Ishikawa (cell line): ENCODE data around the gene SRD5A1.

Experiments
- CEBPB ChIP-seq: IDR thresholded peaks from 2 replicates; pipeline ENCODE4 v1.6.1; 2012
- CREB1 ChIP-seq: IDR thresholded peaks from 2 replicates; pipeline ENCODE4 v1.6.1; 2012; ENCODE audit warnings: low read depth
- EGR1 ChIP-seq: IDR thresholded peaks from 2 replicates; pipeline ENCODE4 v1.6.1; 2012
- EP300 ChIP-seq: IDR thresholded peaks from 2 replicates; pipeline ENCODE4 v1.6.1; 2012; ENCODE audit warnings: borderline replicate concordance
- FOXM1 ChIP-seq: IDR thresholded peaks from 2 replicates; pipeline ENCODE4 v1.6.1; 2012; ENCODE audit warnings: low read depth, borderline replicate concordance
- MAX ChIP-seq: IDR thresholded peaks from 2 replicates; pipeline ENCODE4 v1.6.1; 2012
- NFIC ChIP-seq: IDR thresholded peaks from 2 replicates; pipeline ENCODE4 v1.6.1; 2012
- RAD21 ChIP-seq: IDR thresholded peaks from 2 replicates; pipeline ENCODE4 v1.6.1; 2012; ENCODE audit warnings: low read depth
- REST ChIP-seq: IDR thresholded peaks from 2 replicates; pipeline ENCODE4 v1.6.1; 2012; ENCODE audit warnings: low read depth, mild to moderate bottlenecking
- TAF1 ChIP-seq: IDR thresholded peaks from 2 replicates; pipeline ENCODE4 v1.6.1; 2012; ENCODE audit warnings: low read depth, mild to moderate bottlenecking
- TCF12 ChIP-seq: IDR thresholded peaks from 2 replicates; pipeline ENCODE4 v1.6.1; 2012; ENCODE audit warnings: low read depth
- TEAD4 ChIP-seq: IDR thresholded peaks from 2 replicates; pipeline ENCODE4 v1.6.1; 2012
- USF1 ChIP-seq: IDR thresholded peaks from 2 replicates; pipeline ENCODE4 v1.6.1; 2012
- YY1 ChIP-seq: IDR thresholded peaks from 2 replicates; pipeline ENCODE4 v1.6.1; 2012; ENCODE audit warnings: low read depth
- ZBTB7A ChIP-seq: IDR thresholded peaks from 2 replicates; pipeline ENCODE4 v1.6.1; 2012; ENCODE audit warnings: low read depth

Gene SRD5A1

GRCh38 chr5:6596388-6596787 lies 36.9 kb upstream of the SRD5A1 start:
- TF ChIP-seq YY1, result no peak
- no peak for TF ChIP-seq USF1
- TF ChIP-seq ZBTB7A, result no peak
- no peak for TF ChIP-seq TAF1
- no peak for TF ChIP-seq CREB1
- no peak for TF ChIP-seq CEBPB
- TF ChIP-seq TCF12, result no peak

DNA sequence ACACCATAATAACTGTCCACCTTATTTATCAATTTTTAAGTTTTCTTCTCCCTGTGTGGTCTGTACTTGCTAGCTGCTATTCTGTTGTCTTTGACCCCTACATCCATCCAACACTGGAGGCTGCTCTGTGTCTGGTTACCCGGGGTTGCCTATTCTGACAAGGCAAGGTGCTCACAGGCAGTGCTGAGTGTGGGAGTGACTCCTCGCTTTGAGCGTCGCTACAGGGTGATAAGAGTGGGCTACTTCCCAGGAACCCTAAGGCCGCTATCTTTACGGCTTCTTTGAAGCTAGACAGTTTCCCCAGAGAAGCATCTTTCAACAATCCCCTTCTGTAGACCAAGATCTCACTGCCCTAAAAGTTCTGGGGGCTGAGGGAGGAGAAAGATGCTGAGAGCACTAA lies 35.7 kb upstream of the SRD5A1 start:
- TF ChIP-seq NFIC, result no peak
- no peak for TF ChIP-seq EGR1
- TF ChIP-seq FOXM1, result no peak
- TF ChIP-seq TCF12, result no peak
- no peak for TF ChIP-seq CREB1
- no peak for TF ChIP-seq TEAD4
- TF ChIP-seq RAD21, result no peak
- TF ChIP-seq USF1, result no peak
- TF ChIP-seq REST, result no peak
- TF ChIP-seq MAX, result no peak
- no peak for TF ChIP-seq CEBPB
- no peak for TF ChIP-seq EP300
- no peak for TF ChIP-seq TAF1
- TF ChIP-seq YY1, result no peak
- no peak for TF ChIP-seq ZBTB7A

DNA sequence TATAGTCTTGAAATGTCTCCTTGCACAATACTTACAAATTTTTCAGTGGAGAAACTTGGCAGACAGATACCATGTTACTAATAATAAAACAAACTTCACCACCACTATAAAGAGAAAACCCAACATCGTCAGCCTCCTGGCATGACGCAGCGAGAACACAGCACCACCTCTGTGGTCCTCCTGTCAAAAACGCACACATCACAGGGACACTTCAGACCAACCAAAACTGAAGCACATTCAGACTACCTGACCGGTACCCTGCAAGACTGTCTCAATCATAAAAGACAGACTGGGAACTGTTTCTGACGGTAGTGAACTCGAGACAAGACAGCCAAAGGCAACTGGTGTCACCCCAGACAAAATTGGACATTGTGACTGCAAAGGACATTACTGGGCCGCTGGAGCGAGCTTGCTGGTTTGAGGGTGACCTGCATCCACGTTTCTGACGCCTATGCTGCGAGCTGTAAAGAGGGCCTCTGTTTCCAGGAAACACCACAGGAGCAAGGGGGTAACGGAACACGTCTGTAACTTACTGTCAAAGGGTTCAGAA lies 34.8 kb upstream of the SRD5A1 start:
- no peak for TF ChIP-seq CREB1
- TF ChIP-seq MAX, result no peak
- TF ChIP-seq YY1, result no peak
- TF ChIP-seq REST, result no peak
- TF ChIP-seq ZBTB7A, result no peak
- no peak for TF ChIP-seq EGR1
- TF ChIP-seq RAD21, result no peak
- TF ChIP-seq FOXM1, result no peak
- TF ChIP-seq TCF12, result no peak
- TF ChIP-seq TEAD4, result no peak
- no peak for TF ChIP-seq USF1
- TF ChIP-seq CEBPB, result no peak
- TF ChIP-seq TAF1, result no peak
- no peak for TF ChIP-seq NFIC

DNA sequence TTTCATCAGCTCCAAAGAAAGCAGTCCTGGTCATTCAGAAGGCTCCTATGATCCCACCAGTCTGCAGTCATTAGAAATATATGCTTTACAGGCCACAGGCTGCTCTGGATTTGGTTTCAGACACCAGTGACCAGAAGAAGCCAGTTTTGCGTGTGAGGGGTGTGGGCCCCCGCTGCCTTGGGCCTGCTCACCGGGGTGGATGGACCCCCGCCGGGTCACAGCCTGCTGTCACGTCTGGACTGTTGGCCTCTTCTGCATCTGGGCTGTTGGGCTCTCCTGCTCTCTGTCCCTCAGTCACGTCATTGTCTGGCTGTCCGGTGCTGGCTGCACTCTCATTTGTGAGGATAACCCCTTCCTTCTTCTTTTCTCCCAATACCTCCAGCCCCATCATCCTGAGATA lies 33.5 kb upstream of the SRD5A1 start:
- TF ChIP-seq YY1 (no peak), TCF12 (no peak), REST (no peak), CEBPB (no peak), RAD21 (no peak), TAF1 (no peak), TEAD4 (no peak), FOXM1 (no peak), EP300 (no peak), ZBTB7A (no peak), NFIC (no peak), MAX (no peak), EGR1 (no peak), CREB1 (no peak)
